SK-N-MC (cell line): Measurements from ENCODE around the gene DDX39B.

Experiments used
- DNase-seq: peaks from one replicate; pipeline ENCODE4 v3.0.0-alpha.2; 2011; ENCODE audit warnings: low read depth, low spot score
- H3K27ac ChIP-seq: fragments of 200-600 bp; sonication (generic); 2 replicates; pipeline ENCODE4 v1.5.1; 2016; ENCODE audit warnings: mixed run types
- H3K36me3 ChIP-seq: fragments of 200-600 bp; sonication (generic); 2 replicates; pipeline ENCODE4 v1.6.1; 2017; ENCODE audit warnings: antibody characterized with exemption, low read length, mixed read lengths; ENCODE audit not compliant: insufficient read depth
- H3K4me3 ChIP-seq: fragments of 200-600 bp; sonication (generic); 2 replicates; pipeline ENCODE4 v1.5.1; 2016
- H3K9ac ChIP-seq: fragments of 200-600 bp; sonication (generic); 2 replicates; pipeline ENCODE4 v1.8.0; 2017; ENCODE audit warnings: mixed run types, mixed read lengths; ENCODE audit not compliant: insufficient read length
- H3K9me3 ChIP-seq: fragments of 200-600 bp; sonication (generic); 2 replicates; pipeline ENCODE4 v1.6.1; 2017; ENCODE audit warnings: low read depth, mild to moderate bottlenecking, antibody characterized with exemption, low read length, moderate library complexity, mixed read lengths
- EZH2 ChIP-seq: fragments of 200-600 bp; sonication (generic); IDR thresholded peaks from one replicate; pipeline ENCODE4 v1.6.1; 2017; ENCODE audit warnings: antibody characterized with exemption
- FOXP2 ChIP-seq: optimal IDR thresholded peaks from 2 replicates; pipeline ENCODE3; 2011; ENCODE audit warnings: mild to moderate bottlenecking, moderate library complexity; ENCODE audit not compliant: insufficient read depth; ENCODE audit errors: extremely low read length, control extremely low read depth
- POLR2AphosphoS5 ChIP-seq: IDR thresholded peaks from 2 replicates; pipeline ENCODE4 v1.6.1; 2012; ENCODE audit warnings: mild to moderate bottlenecking, low read depth, low read length, borderline replicate concordance

The DDX39B gene

GRCh38 chr6:31576897-31577578 lies 35.2 kb upstream of the DDX39B start:
- no peak for TF ChIP-seq FOXP2
- TF ChIP-seq EZH2 = no peak
- TF ChIP-seq POLR2AphosphoS5 = no peak
- DNase-seq = no peak
- H3K9ac ChIP-seq = no peak overlapping the region
- H3K9me3 ChIP-seq = no peaks in the 10 kb centered on the region
- H3K4me3 ChIP-seq = no peak overlapping the region
- no peaks in the 10 kb centered on the region for H3K36me3 ChIP-seq
- no peak overlapping the region for H3K27ac ChIP-seq

- TF ChIP-seq EZH2 (no peak), FOXP2 (no peak), POLR2AphosphoS5 (no peak)
- Histone ChIP-seq H3K27ac (no peak overlapping the region), H3K9ac (no peak overlapping the region), H3K36me3 (no peaks in the 10 kb centered on the region), H3K4me3 (no peak overlapping the region), H3K9me3 (no peaks in the 10 kb centered on the region)
- DNase-seq = no peak
Observed at GRCh38 chr6:31575952-31576685, 34.3 kb upstream of the DDX39B start.

- Histone ChIP-seq H3K4me3 (peak within 1 kb of the TSS; percentile 15; the same call in 1 of the 2 replicates), H3K9me3 (no peaks in the 10 kb centered on the region), H3K9ac (no peak within 1 kb of the TSS), H3K36me3 (no peaks in the 10 kb centered on the region), H3K27ac (no peak within 1 kb of the TSS)
- TF ChIP-seq POLR2AphosphoS5 (peak; percentile 62), EZH2 (no peak)
- no peak for DNase-seq
Observed at GRCh38 chr6:31575335-31575901, 33.6 kb upstream of the DDX39B start, which contains the start of gene TNF. TSS of gene TNF (plus strand) at chr6:31575565. CDS start at chr6:31575742, 177 bp downstream.

GRCh38 chr6:31574106-31575061 lies 32.6 kb upstream of the DDX39B start:
- TF ChIP-seq EZH2 = no peak
- no peak for TF ChIP-seq FOXP2
- no peak for TF ChIP-seq POLR2AphosphoS5
- H3K9me3 ChIP-seq = no peaks in the 10 kb centered on the region
- no peak overlapping the region for H3K27ac ChIP-seq
- H3K36me3 ChIP-seq = no peaks in the 10 kb centered on the region
- H3K9ac ChIP-seq = no peak overlapping the region
- DNase-seq = no peak
- H3K4me3 ChIP-seq = no peak overlapping the region

GRCh38 chr6:31573239-31574105 lies 31.7 kb upstream of the DDX39B start:
- no peak overlapping the region for H3K4me3 ChIP-seq
- no peak overlapping the region for H3K9ac ChIP-seq
- TF ChIP-seq EZH2 = no peak
- TF ChIP-seq FOXP2 = no peak
- no peak for TF ChIP-seq POLR2AphosphoS5
- H3K9me3 ChIP-seq = no peaks in the 10 kb centered on the region
- H3K36me3 ChIP-seq = no peaks in the 10 kb centered on the region
- H3K27ac ChIP-seq = no peak overlapping the region
- DNase-seq = no peak

GRCh38 chr6:31572041-31572911 lies 30.5 kb upstream of the DDX39B start, which contains the start of gene LTA:
TSS of gene LTA (plus strand) at chr6:31572289. CDS start at chr6:31572743, 454 bp downstream.
- no peaks in the 10 kb centered on the region for H3K9me3 ChIP-seq
- H3K36me3 ChIP-seq = no peaks in the 10 kb centered on the region
- H3K4me3 ChIP-seq = no peak within 1 kb of the TSS
- DNase-seq = no peak
- TF ChIP-seq POLR2AphosphoS5 = no peak
- H3K27ac ChIP-seq = no peak within 1 kb of the TSS
- no peak within 1 kb of the TSS for H3K9ac ChIP-seq
